ENCODE data around the gene TGFB2.
"Not testable (repeated sequence)": the region's sequence is repeated elsewhere in the genome, so short reads cannot be mapped to it uniquely, and the experiment has no call there.

Gene TGFB2

DNA sequence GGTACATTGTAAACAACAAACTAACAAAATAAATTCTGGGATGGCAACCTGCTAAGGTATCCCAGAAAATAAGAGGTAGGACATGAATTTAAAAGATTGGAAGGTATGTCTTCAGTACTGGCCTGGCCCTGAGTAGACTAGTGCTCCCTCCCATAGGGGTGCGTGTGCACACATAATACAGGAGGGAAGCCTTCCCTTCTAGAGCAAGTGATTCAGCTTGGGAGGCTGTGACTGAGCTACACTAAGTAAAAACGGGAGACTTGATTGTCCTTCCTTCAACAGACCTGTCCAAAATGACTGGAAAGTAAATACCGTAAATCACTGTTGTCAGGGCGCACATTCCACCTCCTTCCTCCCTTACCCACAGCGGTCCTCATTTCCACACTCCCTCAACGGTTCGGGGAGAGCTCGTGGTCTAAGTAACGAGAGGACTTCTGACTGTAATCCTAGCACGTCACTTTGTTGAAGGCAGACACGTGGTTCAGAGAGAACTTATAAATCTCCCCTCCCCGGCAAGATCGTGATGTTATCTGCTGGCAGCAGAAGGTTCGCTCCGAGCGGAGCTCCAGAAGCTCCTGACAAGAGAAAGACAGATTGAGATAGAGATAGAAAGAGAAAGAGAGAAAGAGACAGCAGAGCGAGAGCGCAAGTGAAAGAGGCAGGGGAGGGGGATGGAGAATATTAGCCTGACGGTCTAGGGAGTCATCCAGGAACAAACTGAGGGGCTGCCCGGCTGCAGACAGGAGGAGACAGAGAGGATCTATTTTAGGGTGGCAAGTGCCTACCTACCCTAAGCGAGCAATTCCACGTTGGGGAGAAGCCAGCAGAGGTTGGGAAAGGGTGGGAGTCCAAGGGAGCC lies at the start of gene TGFB2:
Gene TGFB2, plus strand, starts transcription at position 523 of the 859 bp plus-strand sequence. CDS start 1,366 bp downstream, outside the sequence.
- DNase-seq (ENCODE audit: low spot score): peak; percentile 46

DNA sequence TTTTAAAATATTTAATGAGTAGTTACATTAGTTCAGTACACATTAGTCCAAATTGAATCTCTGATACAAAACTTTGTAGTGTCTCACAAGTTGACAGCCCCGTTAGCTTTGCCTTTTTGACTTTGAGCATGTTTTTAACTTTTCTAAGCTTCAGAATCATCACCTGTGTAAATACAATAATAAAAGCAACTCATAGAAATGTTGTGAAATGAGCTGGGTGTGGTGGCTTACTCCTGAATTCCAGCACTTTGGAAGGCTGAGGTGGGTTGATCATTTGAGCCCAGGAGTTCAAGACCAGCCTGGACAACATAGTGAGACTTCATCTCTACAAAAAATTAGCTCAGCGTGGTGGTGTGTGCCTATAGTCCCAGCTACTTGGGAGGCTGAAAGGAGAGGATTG lies 49.0 kb upstream of the TGFB2 start:
- no peak for DNase-seq (ENCODE audit: low spot score)

DNA sequence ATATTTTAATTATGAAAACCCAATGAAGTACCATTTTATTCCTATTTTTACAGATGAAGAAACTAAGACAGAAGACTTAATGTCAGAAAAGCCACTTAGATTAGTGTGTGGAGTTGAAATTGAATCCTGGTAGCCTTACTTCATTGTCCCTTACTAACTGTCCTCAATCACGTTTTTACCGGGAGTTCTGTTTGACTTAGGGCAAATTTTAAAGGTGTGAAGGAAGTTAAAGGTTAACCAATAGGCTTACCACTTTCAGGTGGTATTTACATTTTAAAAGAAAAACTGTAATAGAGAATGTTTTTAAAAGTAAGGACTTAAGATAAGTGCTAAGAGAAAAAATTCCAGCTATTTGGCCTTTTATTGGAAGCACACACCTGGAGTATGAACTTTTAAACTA lies 47.7 kb upstream of the TGFB2 start:
- no peak for DNase-seq (ENCODE audit: low spot score)

DNA sequence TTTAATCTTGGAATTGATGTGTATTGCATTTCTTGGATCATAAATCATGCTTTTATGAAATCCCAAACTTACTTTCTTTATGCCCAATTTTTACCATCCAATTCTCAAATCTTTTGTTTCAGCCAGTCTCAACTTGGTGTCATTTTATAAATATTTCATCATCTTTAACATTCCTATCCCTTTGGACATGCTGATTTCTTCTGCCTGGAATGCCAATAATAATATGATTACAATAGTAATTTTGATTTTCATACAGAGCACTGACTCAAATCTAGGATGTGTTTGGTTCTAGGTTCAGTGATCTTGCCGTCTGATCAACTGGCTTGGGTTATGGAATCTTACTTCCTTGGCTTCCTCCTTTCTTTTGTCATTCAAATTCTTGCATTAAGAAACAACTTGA lies 47.3 kb upstream of the TGFB2 start:
- DNase-seq (ENCODE audit: low spot score): no peak

DNA sequence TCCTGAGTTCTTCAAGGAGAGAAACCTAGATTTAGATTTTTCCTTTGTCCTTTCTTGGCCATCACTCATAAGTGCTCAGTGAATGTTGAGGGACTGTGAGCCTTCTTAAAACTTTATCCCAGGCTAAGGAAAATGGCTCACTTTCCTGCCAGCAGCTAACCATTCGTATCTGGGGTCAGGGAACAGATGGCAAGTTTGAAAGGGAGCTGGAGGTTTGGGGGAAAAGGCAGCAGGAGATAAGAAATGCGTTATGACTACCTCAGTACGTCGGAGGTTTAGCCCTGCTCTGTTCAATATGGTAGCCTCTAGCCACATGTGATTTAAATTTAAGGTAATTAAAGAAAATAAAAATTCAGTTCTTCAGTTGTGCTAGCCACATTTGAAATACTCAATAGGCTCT lies 46.7 kb upstream of the TGFB2 start:
- no peak for DNase-seq (ENCODE audit: low spot score)

DNA sequence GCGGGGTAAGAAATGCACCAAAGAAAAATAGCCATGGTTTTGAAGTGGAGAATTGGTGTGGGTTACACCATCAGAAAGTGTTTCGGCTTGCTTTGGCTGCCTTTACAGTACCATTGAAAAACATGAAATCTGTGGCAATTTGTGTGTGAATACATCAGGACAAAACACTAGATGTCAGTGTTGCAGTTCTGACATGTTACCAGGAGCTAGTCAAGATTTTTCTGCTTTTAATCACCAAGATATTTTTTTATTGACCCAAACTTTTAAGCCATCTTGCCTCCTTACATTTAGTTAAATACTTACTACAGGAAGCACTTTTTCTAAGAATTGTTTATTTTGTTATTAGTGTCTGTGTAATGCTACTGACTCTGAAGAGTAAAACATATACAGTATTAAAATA lies 45.7 kb upstream of the TGFB2 start:
- peak; percentile 51 for DNase-seq (ENCODE audit: low spot score)

DNA sequence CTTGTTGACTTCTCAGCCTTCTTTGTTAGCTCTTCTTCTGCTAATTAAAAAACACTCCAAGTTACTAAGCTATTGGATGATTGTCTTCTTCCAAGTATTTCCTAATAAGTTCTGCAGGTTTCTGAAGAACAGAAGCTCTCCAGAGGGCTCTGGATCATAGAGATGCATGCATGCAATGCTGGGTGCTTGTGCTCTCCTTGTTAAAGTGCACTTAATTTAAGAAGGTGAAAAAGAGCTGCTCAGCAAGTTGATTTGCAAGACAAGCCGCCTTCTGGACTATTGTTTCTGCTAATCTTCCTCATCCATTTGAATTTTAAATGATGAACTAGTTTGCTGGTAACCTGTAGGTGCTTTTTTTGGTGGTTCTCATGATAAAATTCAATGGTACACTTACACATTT lies 43.9 kb upstream of the TGFB2 start:
- DNase-seq (ENCODE audit: low spot score): no peak

DNA sequence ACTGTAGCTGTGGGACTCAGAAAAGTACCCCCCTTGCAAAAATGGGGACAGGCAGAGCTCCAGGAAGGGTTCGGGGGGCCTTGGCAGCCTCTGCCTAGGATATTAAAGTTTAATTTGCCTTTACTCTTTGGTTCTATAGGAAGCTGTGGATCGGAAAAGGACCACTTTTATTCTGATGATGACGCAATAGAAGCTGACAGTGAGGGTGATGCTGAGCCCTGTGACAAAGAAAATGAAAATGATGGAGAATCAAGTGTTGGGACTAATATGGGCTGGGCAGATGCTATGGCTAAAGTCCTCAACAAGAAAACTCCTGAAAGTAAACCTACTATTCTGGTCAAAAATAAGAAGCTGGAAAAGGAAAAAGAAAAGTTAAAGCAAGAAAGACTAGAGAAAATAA lies 43.0 kb upstream of the TGFB2 start:
- DNase-seq (ENCODE audit: low spot score): no peak

DNA sequence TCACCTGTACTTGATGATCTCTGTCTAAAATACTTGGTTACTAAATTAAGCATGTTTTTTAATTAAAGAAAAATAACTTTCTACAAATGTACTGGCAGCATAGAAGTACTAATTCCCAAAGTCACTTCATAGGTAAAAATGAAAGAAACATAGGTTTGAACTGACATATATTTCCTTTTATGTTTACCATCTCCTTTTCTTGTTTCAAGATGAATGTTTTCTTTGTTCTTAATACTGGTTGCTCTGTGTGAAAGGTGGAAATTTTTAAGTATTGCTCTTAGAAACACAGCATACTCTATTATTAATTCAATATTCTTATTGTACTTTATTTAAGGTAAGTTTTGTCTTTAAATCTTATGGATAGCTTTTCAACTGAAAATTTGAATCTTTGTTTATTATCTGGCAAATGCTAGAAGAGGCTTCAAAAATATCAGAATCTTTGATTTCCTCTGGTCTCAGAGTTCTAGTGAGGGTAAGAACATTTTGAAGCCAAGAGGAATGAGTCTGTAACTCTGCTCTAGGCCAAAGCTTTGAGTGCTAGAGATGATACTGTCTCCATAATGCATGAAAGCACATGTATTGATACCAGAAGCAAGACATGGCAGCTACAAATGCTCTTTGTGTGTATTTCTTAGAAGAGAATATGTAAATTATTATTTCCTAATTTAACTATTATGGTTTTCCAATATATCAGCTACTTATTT lies 41.8 kb upstream of the TGFB2 start:
- DNase-seq (ENCODE audit: low spot score): no peak

DNA sequence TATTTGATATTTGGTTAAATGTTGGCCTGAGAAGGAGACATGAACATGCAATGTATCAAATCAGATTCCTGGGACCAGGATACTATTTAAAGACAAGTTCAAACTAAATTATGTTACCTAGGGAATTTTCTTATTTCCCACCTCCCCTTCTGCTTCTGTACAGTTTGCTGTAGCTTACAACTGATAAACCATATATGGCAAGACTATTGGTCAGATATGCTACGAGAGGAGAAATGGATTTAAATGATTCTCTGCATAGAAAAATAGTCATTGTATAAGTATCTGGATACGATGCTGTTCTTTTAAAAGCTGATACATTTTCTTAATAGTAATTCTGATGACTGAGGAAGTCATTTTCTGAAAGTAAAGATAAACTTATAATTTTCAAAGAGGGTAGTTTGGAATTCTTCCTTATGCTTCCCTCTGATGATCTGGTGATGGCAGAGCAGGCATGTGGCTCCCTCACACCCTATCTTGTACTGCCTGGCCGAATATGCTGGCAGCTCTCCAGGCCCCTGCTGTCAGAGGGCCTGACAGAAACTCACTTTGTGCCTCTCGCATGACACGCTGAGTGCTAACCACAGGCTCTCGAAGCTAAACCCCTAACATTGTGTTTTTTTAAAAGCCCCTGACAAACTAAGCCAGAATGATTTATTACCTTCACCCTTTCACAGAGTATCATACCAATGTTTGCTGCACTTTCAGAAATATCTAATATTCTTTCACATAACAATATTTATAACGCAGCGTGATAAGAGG lies 40.7 kb upstream of the TGFB2 start:
- no peak for DNase-seq (ENCODE audit: low spot score)

DNA sequence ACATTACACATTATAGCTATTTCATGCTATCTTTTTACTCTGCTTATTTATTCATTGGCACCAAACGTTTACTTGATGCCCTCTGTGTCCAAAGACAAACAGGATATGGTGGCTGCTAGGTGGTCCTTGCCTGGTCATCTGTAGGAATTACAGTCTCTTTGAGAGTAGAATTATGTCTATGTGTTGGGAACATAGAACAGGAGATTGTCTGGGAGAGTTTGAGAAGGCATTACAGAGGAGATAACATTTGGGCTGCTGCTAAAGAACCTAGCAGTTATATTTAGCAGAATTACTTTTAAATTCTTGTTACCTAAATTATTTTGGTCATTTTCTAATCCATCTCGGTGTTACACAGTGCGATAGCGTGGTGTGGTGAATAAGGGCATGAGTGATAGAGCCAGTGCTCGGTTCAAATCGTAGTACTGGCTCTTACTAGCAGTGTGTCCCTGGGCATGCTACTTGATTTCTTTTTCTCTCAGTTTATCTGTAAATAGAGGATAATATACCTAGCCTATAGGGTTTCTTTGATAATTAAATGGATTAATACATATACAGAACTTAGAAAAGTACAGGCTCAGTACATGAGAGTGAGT lies 39.6 kb upstream of the TGFB2 start:
- no peak for DNase-seq (ENCODE audit: low spot score)

DNA sequence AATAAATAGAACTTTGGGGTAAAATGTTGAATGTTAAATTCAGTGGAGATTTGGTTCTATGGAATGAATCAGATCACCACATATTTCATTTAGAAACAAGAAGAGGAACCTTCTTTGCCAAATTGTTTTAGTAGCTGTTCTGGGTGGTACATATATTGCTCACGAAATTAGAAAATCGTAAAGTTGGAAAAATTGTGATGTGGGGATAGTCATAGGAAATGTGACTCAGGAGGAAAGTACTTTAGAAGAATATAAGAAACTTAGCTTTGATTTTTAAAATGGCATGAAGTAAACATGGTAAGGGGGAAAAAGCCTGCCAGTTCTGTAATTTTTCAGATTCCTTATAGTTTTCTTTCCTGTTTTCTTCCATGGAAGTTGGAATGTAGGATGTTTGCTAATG lies 32.6 kb upstream of the TGFB2 start:
- peak; percentile 2 for DNase-seq (ENCODE audit: low spot score)

DNA sequence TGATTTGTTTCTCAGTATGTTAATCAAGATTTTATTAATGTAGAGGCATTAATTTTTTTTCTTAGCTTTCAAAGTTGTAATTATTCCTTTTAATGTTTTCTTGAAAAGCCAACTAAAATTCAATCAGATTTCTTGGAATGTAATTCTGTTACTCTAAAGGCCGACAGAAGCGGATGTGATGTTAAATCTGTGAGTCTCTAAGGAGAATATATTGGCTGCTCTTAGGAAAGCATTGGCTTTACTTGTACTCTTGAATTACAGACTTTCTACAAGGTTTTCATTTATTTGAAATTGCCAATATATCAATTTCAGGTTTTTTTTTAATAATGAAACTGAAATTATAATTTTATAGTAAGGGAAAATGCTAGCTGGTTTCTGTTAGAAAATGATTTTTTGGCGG lies 30.8 kb upstream of the TGFB2 start:
- DNase-seq (ENCODE audit: low spot score): no peak

DNA sequence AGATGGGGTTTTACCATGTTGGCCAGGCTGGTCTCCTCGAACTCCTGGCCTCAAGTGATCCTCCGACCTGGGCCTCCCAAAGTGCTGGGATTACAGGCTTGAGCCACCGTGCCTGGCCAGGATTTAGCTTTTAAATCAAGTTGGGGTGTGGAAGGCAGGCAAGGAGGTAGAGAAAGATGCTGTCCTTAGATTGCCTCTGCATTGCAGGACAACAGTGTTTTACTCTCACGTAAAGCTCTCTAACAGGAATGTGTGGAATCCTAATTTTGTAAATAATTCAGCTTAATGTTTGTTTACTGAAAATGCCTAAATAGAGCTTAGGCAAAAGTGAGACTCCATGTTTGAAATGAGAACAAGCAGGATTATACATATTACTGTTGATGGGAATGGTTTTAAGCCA lies 29.5 kb upstream of the TGFB2 start:
- no peak for DNase-seq (ENCODE audit: low spot score)

DNA sequence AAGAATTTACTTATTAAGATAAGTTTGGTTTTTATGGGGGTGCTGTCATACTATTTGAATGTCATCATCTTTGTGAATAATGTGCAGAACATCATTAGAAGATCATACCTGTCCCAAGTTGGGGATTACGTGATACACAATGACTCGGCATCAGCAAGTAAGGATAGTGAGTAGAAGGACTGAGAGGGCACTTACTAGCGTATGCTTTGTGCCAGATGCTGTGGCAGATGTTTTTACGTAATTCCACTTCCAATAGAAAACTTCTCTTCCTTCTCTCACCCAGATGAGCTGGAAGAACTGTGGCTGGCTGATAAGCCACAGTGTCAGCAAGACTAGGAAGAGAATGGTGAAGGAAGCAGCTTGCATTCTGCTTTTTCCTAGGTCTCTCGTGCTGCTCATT lies 28.1 kb upstream of the TGFB2 start:
- peak; percentile 4 for DNase-seq (ENCODE audit: low spot score)

DNA sequence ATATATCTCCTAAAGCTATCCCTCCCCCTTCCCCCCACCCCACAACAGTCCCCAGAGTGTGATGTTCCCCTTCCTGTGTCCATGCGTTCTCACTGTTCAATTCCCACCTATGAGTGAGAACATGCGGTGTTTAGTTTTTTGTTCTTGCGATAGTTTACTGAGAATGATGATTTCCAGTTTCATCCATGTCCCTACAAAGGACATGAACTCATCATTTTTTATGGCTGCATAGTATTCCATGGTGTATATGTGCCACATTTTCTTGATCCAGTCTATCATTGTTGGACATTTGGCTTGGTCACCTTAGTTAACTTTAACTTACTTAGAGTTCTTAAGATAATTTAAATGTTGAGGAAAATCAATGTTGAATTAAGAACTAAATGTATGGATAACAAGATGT lies 25.0 kb upstream of the TGFB2 start:
- not testable (repeated sequence) for DNase-seq (ENCODE audit: low spot score)

DNA sequence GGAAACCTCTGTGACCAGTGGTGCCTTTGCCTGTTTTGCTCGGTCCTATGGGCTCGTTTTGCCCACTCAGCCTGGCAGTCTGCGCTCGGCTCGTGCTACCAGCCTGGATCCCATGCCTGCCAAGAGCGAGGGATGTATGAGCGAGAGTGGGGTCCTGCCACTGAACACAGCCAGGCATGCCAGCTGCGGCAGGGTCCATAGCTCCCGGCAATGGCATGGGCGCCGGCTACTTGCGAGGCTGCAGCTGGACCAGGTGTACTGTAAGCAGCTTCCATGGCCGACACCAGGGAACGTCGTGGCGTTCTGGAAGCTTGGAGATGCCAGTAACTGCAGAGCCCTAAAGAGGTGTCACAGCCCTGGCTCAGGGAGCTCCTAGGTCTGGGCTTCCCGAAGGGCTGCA lies 22.4 kb upstream of the TGFB2 start:
- no peak for DNase-seq (ENCODE audit: low spot score)

DNA sequence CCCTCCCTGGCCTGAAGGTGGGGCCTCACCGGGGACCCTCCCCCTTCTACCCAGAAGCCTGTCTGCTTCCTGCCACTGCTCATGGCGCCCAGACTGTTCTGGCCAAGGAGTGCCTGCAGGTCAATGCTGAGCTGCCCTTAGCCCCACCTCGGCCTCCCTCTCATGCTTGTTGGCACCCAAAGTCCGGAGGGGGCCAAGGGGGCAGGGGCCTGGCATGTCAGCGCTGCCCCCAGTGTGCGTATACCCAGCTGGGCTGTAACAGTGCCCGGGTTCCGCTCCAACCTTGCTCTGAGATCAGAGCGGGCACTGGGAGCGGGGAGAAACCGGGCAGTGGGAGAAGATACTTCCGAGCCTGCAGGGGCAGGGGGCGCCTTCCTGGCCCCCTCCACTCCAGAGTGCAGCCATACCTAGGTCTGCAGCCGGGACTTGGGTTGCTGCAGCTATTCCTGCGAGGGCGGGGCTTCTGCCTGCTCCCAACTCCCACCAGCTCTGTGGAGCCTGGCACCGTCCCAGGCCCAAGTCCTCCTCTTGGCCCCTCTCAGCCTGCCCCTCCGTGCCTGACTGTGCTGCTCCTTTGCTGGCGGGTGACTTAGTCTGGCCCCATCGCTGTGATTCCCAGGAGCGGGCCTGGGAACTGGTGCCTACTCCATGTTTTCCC lies 21.4 kb upstream of the TGFB2 start:
- no peak for DNase-seq (ENCODE audit: low spot score)

DNA sequence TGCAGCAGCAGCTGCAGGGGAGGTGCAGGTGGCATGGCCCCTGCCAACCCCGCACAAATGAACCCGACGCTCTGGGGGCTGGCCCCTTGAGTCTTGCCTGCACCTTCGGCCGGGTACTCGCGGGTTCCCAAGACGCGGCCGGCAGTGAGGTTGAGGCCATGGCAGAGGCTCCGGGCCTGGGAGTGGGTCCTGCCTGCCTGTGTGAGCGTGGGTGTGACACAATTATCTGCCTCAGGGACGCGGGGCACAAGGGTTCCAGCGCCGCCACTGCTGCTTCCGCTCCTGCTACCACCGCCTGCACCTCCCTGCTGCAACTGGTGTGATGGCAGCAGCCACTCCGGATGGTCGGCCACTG lies 20.9 kb upstream of the TGFB2 start:
- DNase-seq (ENCODE audit: low spot score): no peak

DNA sequence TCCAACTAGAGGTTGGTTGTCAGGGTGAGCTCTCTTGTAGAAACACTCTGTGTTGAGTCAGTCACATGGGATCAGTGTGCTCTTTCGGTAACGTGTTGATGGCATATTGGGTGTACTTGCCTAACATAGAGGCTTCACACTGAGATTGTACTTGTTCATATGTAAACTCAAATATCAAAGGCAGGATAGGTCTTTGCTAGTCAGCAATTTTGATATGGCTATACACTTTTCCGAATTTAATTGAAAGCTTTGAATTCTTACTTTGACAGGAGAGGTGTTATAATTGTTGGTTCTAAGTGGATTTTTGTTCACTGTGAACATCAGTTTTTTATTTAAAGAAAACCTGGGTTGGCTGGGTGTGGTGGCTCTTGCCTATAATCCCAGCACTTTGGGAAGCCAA lies 16.4 kb upstream of the TGFB2 start:
- no peak for DNase-seq (ENCODE audit: low spot score)

DNA sequence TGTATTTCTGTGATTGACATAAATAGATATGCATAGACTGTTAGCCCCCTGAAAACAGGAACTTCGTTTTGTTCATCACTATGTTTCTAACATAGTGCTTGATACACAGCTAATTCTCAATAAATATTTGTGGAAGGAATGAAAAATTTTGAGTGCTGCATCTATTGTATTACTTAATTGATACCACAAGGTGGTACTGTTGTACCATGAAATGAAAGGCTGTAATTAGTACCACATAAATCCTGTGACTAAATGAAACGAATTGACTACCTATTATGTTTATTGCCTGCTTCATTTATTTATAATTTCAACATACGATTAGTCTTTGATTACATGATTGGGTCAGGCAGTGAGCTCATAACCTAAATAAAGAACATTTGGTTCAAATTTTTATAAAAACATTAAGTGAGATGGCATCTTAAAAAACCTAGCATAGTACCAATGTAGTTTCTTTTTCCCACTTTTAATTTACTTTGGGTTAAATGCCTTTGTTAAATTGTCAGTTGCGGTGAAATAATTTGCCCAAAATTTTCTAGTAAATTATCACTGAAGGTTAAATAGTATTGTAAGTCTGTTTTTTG lies 15.0 kb upstream of the TGFB2 start:
- peak; percentile 73 for DNase-seq (ENCODE audit: low spot score)

DNA sequence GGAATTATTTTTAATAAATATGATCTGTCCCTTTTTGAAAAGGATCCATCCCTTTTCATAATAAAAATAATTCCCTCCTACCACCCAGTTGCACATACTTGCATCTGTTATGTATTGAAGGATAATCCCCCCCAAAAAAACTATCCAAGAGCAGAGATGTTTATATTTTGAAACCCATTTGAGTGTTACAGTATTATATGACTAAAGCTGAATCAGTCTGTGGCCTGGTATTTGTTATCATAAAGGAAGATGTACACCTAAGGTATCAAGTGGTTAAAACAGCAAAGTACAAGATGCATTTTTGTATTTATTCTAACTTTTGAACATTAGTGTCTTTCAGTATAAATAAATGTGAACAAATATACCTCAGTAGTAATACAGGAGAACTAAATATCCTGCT lies 12.7 kb upstream of the TGFB2 start:
- DNase-seq (ENCODE audit: low spot score): no peak

Measured in AG08395 (cell line).